Esophagus muscularis mucosa (tissue), 4 donors: Measurements from ENCODE around the gene PELI2. TPM values are rescaled to one million over a fixed set of nuclear protein-coding genes. Genes with fewer than 3 reads are reported as not detected.

Experiments
- DNase-seq: peaks from one replicate; pipeline ENCODE4 v3.0.0-alpha.2; 2017; ENCODE audit errors: extremely low spot score
- H3K27ac ChIP-seq, 4 donors: fragments of 200-600 bp; sonication (generic); replicated peaks in 1 of 4; 1 replicate in 3 of 4; 2 replicates in 1 of 4; pipeline ENCODE4 v1.5.1; 2016 to 2019; ENCODE audit warnings: mild to moderate bottlenecking in 1 of 4
- H3K27me3 ChIP-seq, 4 donors: fragments of 200-600 bp; sonication (generic); one replicate each; pipeline versions ENCODE4 v1.5.1 to v1.6.0; 2016 to 2019
- H3K36me3 ChIP-seq, 4 donors: fragments of 200-600 bp; sonication (generic); one replicate each; pipeline ENCODE4 v1.5.1; 2016 to 2019
- H3K4me1 ChIP-seq, 4 donors: fragments of 200-600 bp; sonication (generic); one replicate each; pipeline ENCODE4 v1.5.1; 2016 to 2019
- H3K4me3 ChIP-seq, 4 donors: fragments of 200-600 bp; sonication (generic); 1 replicate in 2 of 4; 2 replicates in 2 of 4; pipeline ENCODE4 v1.5.1; 2016 to 2019; ENCODE audit warnings: mild to moderate bottlenecking in 4 of 4, moderate library complexity in 1 of 4
- H3K9me3 ChIP-seq, 4 donors: fragments of 200-600 bp; sonication (generic); 1 replicate in 3 of 4; 2 replicates in 1 of 4; pipeline ENCODE4 v1.5.1; 2016 to 2019
- CTCF ChIP-seq, 3 experiments: fragments of 200-600 bp in 2 of 3; fragments of 450-650 bp in 1 of 3; sonication (generic) in 2 of 3; IDR thresholded peaks; one replicate each; pipeline ENCODE4 v1.5.1; 2017 to 2019; ENCODE audit warnings: antibody characterized with exemption in 3 of 3, mild to moderate bottlenecking in 2 of 3, moderate library complexity in 1 of 3
- EP300 ChIP-seq: sonication (generic); formaldehyde crosslinking; IDR thresholded peaks from one replicate; pipeline ENCODE4 v1.6.1; 2017; ENCODE audit warnings: antibody characterized with exemption
- POLR2A ChIP-seq: fragments of 450-650 bp; IDR thresholded peaks from one replicate; pipeline ENCODE4 v1.6.1; 2017; ENCODE audit warnings: antibody characterized with exemption, moderate library complexity, mild to moderate bottlenecking, low read depth
- POLR2AphosphoS5 ChIP-seq, 2 donors: sonication (generic); formaldehyde crosslinking; IDR thresholded peaks; one replicate each; pipeline ENCODE4 v1.6.1; 2017; ENCODE audit warnings: antibody characterized with exemption in 2 of 2
- WGBS: methylation state at CpG from one replicate; pipeline ENCODE4 v1.1.5; 2018; 5-methylcytosine and 5-hydroxymethylcytosine counted together
- intact Hi-C: fragments of 100-400 bp; cut with DNase I; formaldehyde crosslinking; loops from one replicate; pipeline ENCODE4 v1.15.1; 2023
- total RNA-seq, 4 donors: library from RNA; depleted of rRNA; stranded (reverse); fragments of >200 nt; gene quantifications; one replicate each; pipeline versions ENCODE4 v1.1.0 to v1.2.1, GENCODE V29; 2016

The PELI2 gene
- 10 to 100 TPM; 10.6 to 16.3 (median 14.1) TPM for total RNA-seq

GRCh38 chr14:56117765-56118610 is at the start of gene PELI2:
TSS of gene PELI2 (plus strand) at chr14:56118411. CDS start at chr14:56118661, 250 bp downstream.
- intact Hi-C loops: no loop called here
- H3K27ac ChIP-seq: peak within 1 kb of the TSS; percentile 87 to 95 (median 90)
- peak; percentile 52 to 80 for TF ChIP-seq POLR2AphosphoS5 (IDR thresholded peaks at IDR 0.05)
- no peak for TF ChIP-seq EP300
- TF ChIP-seq CTCF (IDR thresholded peaks at IDR 0.05): peak; percentile 7 to 41 (median 18)
- no peak for TF ChIP-seq POLR2A
- H3K9me3 ChIP-seq: no peaks in the 10 kb centered on the region
- no peak for DNase-seq
- no peaks in the 10 kb centered on the region for H3K27me3 ChIP-seq
- WGBS: under 1% methylated on average over 24 of the region's 96 CpGs
- peak within 1 kb of the TSS; percentile 93 to 98 (median 95) for H3K4me3 ChIP-seq
- H3K4me1 ChIP-seq: peaks cover 18 to 31% (median 25%) of the 10 kb centered on the region in 4 donors
- H3K36me3 ChIP-seq: no peaks in the 10 kb centered on the region

GRCh38 chr14:56073799-56074198 is 44.4 kb upstream of the PELI2 start:
- TF ChIP-seq POLR2AphosphoS5 (IDR thresholded peaks at IDR 0.05) (no peak), CTCF (IDR thresholded peaks at IDR 0.05) (no peak), EP300 (no peak), POLR2A (no peak)
- Histone ChIP-seq H3K27ac (no peak overlapping the region), H3K4me3 (no peak overlapping the region), H3K9me3 (no peaks in the 10 kb centered on the region), H3K36me3 (no peaks in the 10 kb centered on the region), H3K4me1 (peaks cover 0 to 13% (median 11%) of the 10 kb centered on the region in 4 donors), H3K27me3 (no peaks in the 10 kb centered on the region)
- DNase-seq: no peak
- 81% methylated on average over 4 of the region's 4 CpGs for WGBS
- intact Hi-C loops: no loop called here

DNA sequence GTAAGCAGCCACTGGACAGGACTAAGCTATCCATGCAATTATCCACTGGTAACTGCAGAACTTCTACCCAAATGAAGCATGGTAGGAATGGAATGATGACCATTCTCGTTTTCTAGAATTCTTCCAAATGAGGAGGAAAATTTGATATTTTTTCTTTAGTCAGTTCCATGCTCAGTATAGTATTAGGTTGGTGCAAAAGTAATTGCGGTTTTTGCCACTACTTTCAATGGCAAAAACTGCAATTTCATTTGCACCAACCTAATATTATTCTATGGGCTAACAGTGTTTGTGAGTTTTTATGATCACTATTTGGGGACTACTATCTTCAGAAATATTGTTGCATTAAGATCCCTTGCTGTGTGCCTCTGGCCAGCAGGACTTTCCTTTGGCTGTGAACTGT is 42.9 kb upstream of the PELI2 start:
- peaks cover 0 to 13% (median 11%) of the 10 kb centered on the region in 4 donors for H3K4me1 ChIP-seq
- TF ChIP-seq POLR2AphosphoS5 (IDR thresholded peaks at IDR 0.05): no peak
- TF ChIP-seq EP300: no peak
- no peak for TF ChIP-seq POLR2A
- TF ChIP-seq CTCF (IDR thresholded peaks at IDR 0.05): no peak
- 85% methylated on average over 2 of the region's 2 CpGs for WGBS
- no peak overlapping the region for H3K27ac ChIP-seq
- H3K9me3 ChIP-seq: no peaks in the 10 kb centered on the region
- no peak overlapping the region for H3K4me3 ChIP-seq
- no peak for DNase-seq
- H3K36me3 ChIP-seq: no peaks in the 10 kb centered on the region
- intact Hi-C loops: no loop called here
- no peaks in the 10 kb centered on the region for H3K27me3 ChIP-seq

- no peaks in the 10 kb centered on the region for H3K9me3 ChIP-seq
- H3K36me3 ChIP-seq: no peaks in the 10 kb centered on the region
- H3K27ac ChIP-seq: no peak overlapping the region
- no peak overlapping the region for H3K4me3 ChIP-seq
- TF ChIP-seq POLR2A (no peak), EP300 (no peak), POLR2AphosphoS5 (IDR thresholded peaks at IDR 0.05) (no peak), CTCF (IDR thresholded peaks at IDR 0.05) (no peak)
- intact Hi-C loops: no loop called here
- 70% methylated on average over 2 of the region's 2 CpGs for WGBS
- peaks cover 0 to 5% (median 2%) of the 10 kb centered on the region in 4 donors for H3K4me1 ChIP-seq
- DNase-seq: no peak
- H3K27me3 ChIP-seq: no peaks in the 10 kb centered on the region
Measured at GRCh38 chr14:56081139-56081538, 37.1 kb upstream of the PELI2 start.
